ENCODE data around the gene ZNF335.

The ZNF335 gene

GRCh38 chr20:45971675-45972499 lies at the start of gene ZNF335:
Gene ZNF335 (minus strand): TSS chr20:45972203. CDS start chr20:45971410, 793 bp downstream.
- DNase-seq = peak; percentile 66

- DNase-seq = no peak
These were observed 48.6 kb upstream of the ZNF335 start for GRCh38 chr20:46020555-46020954.

DNA sequence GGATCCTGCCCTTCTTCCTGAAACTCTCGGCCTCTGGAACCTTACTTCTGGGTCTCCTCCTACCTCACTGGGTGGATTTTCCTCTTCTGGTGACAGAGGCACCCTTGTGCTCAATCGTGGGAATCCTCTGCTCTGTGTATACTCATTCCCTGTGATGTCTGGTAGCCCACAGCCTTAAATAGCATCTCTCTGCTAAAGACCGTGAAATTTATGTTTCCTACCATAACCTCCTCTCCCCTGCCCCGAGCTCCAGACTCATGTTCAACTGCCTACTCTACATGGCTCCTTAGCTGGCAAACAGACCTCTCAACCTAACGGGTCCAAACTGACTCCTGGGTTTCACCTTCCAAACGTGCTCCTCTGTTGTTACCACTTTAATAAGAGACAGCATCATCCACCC lies 46.6 kb upstream of the ZNF335 start:
- no peak for DNase-seq

DNA sequence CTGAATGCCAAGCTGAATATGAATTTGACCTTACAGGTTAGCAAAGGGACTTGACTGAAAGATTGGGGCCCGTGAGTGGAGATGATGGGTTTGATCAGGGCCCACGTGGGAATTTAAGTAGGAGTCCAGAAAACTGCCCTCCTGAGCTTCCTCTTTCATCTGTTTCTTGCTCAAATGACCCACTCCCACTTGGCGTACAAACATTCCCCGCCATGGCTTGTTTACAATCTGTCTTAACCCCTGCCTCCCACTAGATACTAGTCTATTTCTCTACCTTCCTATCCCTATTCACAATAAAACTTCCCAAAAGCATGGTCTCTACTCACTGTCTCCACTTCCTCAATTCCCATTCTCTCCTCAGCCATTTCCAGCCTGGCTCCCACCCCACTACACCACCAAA lies 46.1 kb upstream of the ZNF335 start:
- DNase-seq = no peak

GRCh38 chr20:46017272-46017671 lies 45.3 kb upstream of the ZNF335 start:
- DNase-seq = no peak

DNA sequence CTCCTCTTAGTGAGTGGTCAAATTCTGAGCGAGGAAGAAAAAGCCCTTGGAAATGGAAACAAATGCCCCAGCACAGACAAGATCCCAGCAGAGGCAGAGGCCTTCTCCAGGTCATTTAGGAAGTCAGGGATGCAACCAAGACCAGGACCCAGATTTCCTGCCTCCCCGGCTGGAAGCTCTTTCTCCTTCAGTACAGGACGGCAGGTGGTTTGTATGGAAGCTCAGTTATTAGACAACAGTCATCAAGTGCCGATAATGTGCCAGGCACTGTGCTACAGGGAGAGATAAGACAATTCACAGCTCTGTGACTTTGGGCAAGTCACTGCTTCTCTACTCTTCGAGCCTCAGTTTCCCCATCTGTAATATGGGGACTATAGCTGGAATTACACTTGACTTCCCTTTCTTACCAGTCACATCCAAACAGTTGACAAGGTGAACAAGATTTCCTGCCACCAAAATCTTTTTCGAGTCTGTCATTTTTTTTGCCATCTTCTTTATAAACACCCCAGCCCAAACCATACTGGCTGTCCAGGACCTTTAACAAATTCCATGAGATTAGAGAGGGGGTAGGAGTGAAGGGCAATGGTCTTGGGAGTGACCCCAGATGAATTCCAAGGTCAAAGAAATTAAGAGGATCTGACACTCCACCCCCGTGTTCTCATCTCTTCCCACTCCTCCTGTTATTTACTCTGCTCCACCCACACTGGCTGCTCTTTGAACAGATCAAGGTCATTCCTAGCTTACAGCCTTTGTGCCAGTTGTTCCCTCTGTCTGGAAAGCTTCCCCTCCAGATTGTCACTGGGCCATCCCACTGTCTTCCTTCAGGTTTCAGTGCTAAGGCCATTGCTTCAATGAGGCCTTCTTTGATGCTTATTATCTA lies 42.8 kb upstream of the ZNF335 start:
- DNase-seq = no peak

DNA sequence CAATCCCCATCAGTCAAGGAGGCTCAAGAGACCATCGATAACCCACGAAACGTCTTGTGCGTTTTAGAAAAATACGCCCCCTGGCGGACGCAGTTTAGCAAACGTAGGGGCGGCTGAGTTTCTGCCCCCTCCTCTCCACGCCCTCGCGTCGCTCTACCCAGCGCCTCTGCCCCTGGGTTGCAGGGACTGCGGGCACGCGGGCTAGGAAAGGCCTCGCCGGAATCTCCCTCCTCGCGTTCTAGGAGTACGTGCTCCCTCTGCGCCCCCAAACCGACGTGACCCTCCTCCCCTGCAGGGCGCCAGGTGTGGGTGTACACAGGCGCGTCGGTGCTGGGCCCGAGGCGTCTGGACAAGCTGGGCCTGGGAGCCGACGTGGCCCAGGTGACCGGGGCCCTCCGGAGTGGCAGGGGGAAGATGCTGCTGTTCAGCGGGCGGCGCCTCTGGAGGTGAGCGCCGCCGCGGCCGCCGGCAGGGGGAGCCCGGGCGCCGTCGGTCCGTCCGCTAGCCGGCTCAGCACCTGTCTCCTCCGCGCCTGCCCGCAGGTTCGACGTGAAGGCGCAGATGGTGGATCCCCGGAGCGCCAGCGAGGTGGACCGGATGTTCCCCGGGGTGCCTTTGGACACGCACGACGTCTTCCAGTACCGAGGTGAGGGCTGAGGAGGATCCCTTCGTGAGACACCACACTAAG lies 42.0 kb upstream of the ZNF335 start:
- peak; percentile 18 for DNase-seq

- DNase-seq = no peak
These were observed 41.4 kb upstream of the ZNF335 start for GRCh38 chr20:46013322-46013828.

GRCh38 chr20:46012921-46013320 lies 40.9 kb upstream of the ZNF335 start:
- DNase-seq = no peak

DNA sequence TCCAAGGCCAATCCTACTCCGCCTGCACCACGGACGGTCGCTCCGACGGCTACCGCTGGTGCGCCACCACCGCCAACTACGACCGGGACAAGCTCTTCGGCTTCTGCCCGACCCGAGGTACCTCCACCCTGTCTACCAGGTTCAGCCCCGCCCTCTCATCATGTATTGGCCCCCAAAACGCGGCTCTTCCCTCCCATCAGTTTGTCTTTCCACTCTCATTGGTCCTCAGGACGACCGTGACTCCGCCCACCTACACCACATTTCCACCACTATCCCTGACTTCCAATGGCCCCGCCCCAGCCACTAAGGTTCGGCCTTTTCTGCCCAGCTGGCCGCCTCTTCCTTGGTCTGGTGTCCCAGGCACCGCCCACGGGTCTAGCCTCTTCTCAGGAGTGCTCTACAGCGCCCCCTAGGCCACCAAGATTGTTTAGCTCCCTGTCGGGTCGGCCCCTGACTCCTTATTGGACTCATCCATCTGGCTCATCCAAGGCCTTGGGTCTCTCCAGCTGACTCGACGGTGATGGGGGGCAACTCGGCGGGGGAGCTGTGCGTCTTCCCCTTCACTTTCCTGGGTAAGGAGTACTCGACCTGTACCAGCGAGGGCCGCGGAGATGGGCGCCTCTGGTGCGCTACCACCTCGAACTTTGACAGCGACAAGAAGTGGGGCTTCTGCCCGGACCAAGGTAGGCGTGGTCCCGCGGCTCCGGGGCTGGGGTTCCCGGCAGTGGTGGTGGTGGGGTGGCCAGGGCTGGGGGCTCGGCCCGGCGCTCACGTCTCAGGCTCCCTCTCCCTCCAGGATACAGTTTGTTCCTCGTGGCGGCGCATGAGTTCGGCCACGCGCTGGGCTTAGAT lies 39.9 kb upstream of the ZNF335 start:
- DNase-seq = no peak

DNA sequence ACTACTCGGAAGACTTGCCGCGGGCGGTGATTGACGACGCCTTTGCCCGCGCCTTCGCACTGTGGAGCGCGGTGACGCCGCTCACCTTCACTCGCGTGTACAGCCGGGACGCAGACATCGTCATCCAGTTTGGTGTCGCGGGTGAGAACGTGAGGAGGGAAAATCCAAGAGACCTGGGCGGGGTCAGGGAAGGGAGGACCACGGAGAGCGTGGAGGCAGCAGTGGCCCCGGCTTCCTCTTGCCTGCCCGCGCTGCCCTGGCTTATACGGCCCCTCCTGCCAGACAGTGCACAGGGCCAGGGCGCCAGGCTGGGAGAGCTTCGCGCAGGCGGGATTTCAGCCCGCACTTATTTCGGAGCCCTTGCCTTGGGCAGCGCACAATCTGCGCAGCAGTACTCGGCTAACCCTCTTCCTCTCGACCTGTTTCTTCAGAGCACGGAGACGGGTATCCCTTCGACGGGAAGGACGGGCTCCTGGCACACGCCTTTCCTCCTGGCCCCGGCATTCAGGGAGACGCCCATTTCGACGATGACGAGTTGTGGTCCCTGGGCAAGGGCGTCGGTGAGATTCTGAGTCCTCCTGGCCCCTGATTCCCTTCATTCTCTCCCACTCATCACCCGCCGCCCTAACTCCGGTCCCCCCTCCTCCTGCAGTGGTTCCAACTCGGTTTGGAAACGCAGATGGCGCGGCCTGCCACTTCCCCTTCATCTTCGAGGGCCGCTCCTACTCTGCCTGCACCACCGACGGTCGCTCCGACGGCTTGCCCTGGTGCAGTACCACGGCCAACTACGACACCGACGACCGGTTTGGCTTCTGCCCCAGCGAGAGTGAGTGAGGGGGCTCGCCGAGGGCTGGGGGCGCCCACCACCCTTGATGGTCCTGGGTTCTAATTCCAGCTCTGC lies 38.7 kb upstream of the ZNF335 start:
- DNase-seq = no peak

GRCh38 chr20:46009816-46010215 lies 37.8 kb upstream of the ZNF335 start:
- DNase-seq = no peak

GRCh38 chr20:46007671-46008070 lies 35.7 kb upstream of the ZNF335 start:
- DNase-seq = no peak

GRCh38 chr20:46006964-46007363 lies 35.0 kb upstream of the ZNF335 start:
- no peak for DNase-seq

- DNase-seq = no peak
These were observed 34.2 kb upstream of the ZNF335 start for GRCh38 chr20:46006022-46006705.

GRCh38 chr20:46004889-46005473 lies 33.0 kb upstream of the ZNF335 start:
- no peak for DNase-seq

DNA sequence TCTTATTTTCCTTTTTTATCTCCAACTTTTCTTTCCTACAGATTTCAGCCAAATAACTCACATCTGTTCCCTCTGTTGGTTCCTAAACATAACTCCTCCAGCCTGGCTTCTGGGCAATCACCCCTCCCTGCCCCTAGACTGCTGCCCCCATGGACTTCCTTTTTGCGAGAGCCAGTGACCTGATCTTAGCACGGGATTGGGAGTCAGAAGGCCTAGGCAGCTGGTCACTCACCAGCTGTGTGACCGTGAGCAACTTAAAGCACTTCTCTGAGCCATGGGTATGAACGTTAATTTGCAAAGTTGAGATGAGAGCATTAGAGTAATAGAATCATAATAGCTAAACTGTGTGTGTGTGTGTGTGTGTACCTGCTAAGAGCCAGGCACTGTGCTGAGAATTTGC lies 32.2 kb upstream of the ZNF335 start:
- DNase-seq = no peak

GRCh38 chr20:46002008-46002407 lies 30.0 kb upstream of the ZNF335 start:
- DNase-seq = no peak

DNA sequence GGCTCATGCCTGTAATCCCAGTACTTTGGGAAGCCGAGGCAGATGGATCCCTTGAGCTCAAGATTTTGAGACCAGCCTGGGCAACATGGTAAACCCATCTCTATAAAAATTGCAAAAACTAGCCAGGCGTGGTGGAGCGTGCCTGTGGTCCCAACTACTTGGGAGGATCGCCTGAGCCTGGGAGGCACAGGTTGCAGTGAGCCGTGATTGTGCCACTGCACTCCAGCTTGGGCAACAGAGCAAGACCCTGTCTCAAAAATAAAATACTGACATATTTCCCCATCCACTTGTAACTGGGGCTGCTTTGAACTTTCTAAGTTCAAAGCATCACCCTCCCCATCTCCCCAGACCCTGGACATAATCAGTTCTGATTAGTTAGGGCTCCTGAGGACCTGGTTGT lies 29.5 kb upstream of the ZNF335 start:
- no peak for DNase-seq

All from NCI-H524 treated with DMSO at 0.1 percent for 48 hours (cell line).